Stimulated activated effector memory CD8-positive, alpha-beta T cell treated with anti-CD3 and anti-CD28 coated beads, Interleukin-12 subunit alpha, Interleukin-12 subunit beta, amount 100 ng/mL, for 72 hours (primary cell): ENCODE data around the gene MIR17HG.
A peak's percentile ranks its signal among the peaks of the same experiment; 100 is the strongest.

Experiments
- ATAC-seq: fragments of 150-1000 bp; cut with Tn5 transposase; 2 replicates; pipeline ENCODE4 v1.10.0; 2021
- DNase-seq, 2 donors: peaks; one replicate each; pipeline ENCODE4 v3.0.0; 2021 to 2022; ENCODE audit warnings: low spot score in 2 of 2
- H3K27ac Mint-ChIP-seq: one replicate; pipeline ENCODE4 v1.8.0; 2022; ENCODE audit warnings: mild to moderate bottlenecking, mixed read lengths
- H3K36me3 Mint-ChIP-seq: one replicate; pipeline ENCODE4 v1.8.0; 2022; ENCODE audit warnings: mild to moderate bottlenecking, mixed read lengths
- H3K4me1 Mint-ChIP-seq: one replicate; pipeline ENCODE4 v1.8.0; 2022; ENCODE audit warnings: mixed read lengths
- H3K4me3 Mint-ChIP-seq: one replicate; pipeline ENCODE4 v1.8.0; 2022; ENCODE audit warnings: mild to moderate bottlenecking, mixed read lengths
- H3K9me3 Mint-ChIP-seq: one replicate; pipeline ENCODE4 v1.8.0; 2022; ENCODE audit warnings: mixed read lengths

The MIR17HG gene

GRCh38 chr13:91355099-91355825, 7.8 kb downstream of the MIR17HG start:
- Mint-ChIP-seq H3K4me3 (no peak overlapping the region), H3K27ac (no peak overlapping the region), H3K36me3 (peaks cover 90% of the 10 kb centered on the region), H3K4me1 (peaks cover 26% of the 10 kb centered on the region), H3K9me3 (no peaks in the 10 kb centered on the region)
- DNase-seq (no peak), ATAC-seq (no peak)

DNA sequence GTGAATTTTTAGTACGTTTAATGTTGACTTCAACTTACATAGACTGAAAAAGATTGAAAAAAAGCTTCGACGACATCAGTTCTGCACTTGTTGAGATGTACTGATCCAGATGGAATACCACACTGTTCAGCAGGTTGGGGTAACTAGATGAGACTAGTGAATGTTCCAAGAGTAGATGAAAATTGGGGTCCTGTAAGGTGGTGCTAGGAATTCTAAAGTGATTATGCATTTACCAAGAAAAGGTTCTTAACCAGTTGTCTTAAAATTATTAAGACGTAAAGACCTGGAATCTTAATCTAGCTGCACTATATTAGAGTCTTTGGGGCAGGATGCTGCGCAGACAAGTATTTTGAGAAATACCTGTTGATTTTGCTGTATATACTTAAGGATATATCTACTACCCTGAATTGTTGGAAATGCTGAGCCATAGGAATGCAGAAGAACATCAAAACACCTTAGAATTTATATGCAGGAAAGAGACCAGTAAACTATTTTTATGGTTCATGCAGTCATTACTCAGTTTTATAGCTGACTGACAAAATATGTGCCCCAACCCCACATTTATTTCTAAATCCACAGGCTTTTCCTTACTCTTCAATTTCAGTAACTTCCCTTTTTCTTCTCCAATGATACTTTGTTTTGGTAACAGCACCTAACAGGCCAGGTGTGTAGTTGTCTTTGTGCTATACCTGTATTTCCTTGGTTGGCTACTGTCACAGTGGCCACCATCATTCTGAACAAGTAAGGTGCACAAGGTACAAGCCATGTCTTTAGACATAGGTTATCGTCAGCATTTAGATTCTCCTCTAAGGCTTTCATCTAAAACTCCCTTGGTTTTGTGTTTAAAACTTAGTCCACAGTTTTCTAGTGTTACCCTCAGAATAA, 8.6 kb downstream of the MIR17HG start:
- Mint-ChIP-seq H3K9me3 (no peaks in the 10 kb centered on the region), H3K4me3 (no peak overlapping the region), H3K4me1 (peaks cover 18% of the 10 kb centered on the region), H3K36me3 (peaks cover 82% of the 10 kb centered on the region), H3K27ac (no peak overlapping the region)
- ATAC-seq, result no peak
- DNase-seq, result no peak

DNA sequence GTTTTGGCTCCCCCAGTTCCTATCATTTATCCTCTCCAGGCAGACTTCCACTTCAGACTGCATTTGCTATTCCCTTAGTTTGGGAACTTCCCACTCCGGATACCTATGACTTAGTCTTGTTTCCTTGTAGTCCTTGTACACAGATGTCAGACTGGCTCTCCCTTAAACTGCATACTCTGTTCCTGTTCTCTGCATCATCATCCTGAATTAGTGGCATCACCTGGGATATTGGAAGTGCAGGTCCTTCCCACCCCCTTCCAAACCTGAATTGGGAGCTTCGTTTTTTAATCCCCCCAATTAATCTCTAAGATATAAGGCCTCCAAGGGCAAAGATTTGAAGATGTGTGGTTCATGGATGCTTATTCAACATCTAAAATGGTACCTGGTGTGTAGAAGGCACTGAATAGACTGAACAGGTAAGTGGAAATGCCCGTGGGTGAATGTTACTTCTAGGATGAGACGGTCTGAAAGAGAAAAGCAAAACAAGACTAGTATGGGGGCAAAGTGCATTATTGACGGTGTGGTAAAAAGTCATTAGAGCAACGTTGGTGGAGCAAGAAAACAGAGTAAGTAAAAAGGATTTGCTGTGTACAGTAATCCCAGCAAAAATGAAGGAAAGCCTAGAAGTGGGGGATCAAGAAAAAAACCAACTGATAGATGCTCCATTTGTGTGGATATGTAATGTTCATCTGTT, 9.6 kb downstream of the MIR17HG start:
- Mint-ChIP-seq H3K9me3 (no peaks in the 10 kb centered on the region), H3K27ac (peak overlapping the region; percentile 38), H3K4me1 (peaks cover 14% of the 10 kb centered on the region), H3K4me3 (no peak overlapping the region), H3K36me3 (peaks cover 72% of the 10 kb centered on the region)
- no peak for DNase-seq
- no peak for ATAC-seq

- Mint-ChIP-seq H3K4me3 (no peak overlapping the region), H3K27ac (peak overlapping the region; percentile 38), H3K9me3 (no peaks in the 10 kb centered on the region), H3K36me3 (peaks cover 65% of the 10 kb centered on the region), H3K4me1 (peaks cover 14% of the 10 kb centered on the region)
- DNase-seq (no peak), ATAC-seq (no peak)
Measured at GRCh38 chr13:91357613-91358386, 10.3 kb downstream of the MIR17HG start.

DNA sequence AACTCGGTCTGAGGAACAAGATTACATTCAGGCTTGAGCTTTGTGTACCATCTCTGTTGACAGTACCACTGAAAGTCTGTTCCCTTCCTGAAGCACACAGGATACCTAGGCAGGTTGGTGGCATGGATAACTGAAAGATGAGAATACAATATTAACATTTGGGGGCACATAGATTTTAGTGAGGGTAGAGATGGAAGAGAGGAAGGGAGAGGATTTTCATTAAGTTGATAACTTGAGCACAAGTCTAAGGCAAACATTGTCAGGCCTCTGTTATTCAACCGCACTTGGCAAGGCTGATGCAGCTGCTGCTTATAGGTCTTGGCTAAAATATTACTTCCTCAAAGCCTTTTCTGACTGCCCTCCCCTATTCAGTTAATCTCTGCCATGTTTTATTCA, 10.9 kb downstream of the MIR17HG start:
- H3K4me1 Mint-ChIP-seq, result peaks cover 10% of the 10 kb centered on the region
- no peaks in the 10 kb centered on the region for H3K9me3 Mint-ChIP-seq
- H3K27ac Mint-ChIP-seq, result peak overlapping the region; percentile 35
- no peak for DNase-seq
- peaks cover 59% of the 10 kb centered on the region for H3K36me3 Mint-ChIP-seq
- ATAC-seq, result no peak
- H3K4me3 Mint-ChIP-seq, result no peak overlapping the region

DNA sequence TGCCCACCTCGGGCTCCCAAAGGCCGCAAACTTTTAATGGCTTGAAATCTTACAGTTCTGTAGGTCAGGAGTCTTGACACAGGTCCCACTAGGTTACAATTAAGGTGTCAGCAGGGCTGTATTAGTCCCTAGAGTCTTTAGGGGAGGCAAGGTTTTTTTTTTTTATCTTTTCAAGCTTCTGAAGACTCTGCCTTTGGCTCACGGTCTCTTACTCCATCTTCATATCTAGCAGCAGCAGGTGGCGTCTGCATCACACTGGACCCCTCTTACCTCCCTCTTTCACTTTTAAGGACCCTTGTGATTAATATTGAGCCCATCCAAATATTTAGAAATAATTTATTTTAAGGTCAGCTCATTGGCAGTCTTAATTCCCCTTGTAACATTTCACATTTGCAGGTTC, 11.6 kb downstream of the MIR17HG start:
- no peak for ATAC-seq
- Mint-ChIP-seq H3K27ac (peak overlapping the region; percentile 35), H3K36me3 (peaks cover 52% of the 10 kb centered on the region)

DNA sequence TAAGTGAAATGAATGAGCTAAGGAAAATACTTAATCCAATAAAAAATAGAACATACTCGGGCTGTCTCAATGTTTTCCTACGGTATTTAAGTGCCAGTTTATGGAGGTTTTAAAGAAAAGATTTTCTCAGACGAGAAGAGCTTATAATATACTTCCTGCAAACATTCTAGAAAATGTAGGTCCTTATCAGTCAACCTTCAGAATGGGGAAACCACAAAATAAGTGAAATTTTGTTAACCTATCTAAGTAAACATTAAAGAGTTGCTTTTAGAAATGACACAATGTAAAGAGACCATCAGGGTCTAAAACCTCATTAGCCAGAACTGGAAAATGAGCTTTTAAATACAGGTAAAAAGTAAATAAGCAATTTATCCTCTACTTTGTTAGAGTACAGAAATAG, 12.1 kb downstream of the MIR17HG start:
- DNase-seq (no peak), ATAC-seq (no peak)
- Mint-ChIP-seq H3K4me1 (peaks cover 8% of the 10 kb centered on the region), H3K9me3 (no peaks in the 10 kb centered on the region), H3K4me3 (no peak overlapping the region), H3K27ac (peak overlapping the region; percentile 26), H3K36me3 (peaks cover 47% of the 10 kb centered on the region)

More for the DNA sequence above, 11.6 kb downstream of the MIR17HG start:
- Mint-ChIP-seq H3K9me3 (no peaks in the 10 kb centered on the region), H3K4me3 (no peak overlapping the region), H3K4me1 (peaks cover 8% of the 10 kb centered on the region)
- DNase-seq, result no peak

- Mint-ChIP-seq H3K9me3 (no peaks in the 10 kb centered on the region), H3K4me1 (peaks cover 8% of the 10 kb centered on the region), H3K27ac (peak overlapping the region; percentile 26), H3K36me3 (peaks cover 40% of the 10 kb centered on the region), H3K4me3 (no peak overlapping the region)
- ATAC-seq, result no peak
- no peak for DNase-seq
Measured at GRCh38 chr13:91360246-91360751, 12.8 kb downstream of the MIR17HG start.

- ATAC-seq (no peak), DNase-seq (no peak)
- H3K27ac Mint-ChIP-seq, result no peak overlapping the region
- peaks cover 8% of the 10 kb centered on the region for H3K4me1 Mint-ChIP-seq
- H3K9me3 Mint-ChIP-seq, result no peaks in the 10 kb centered on the region
- H3K4me3 Mint-ChIP-seq, result no peak overlapping the region
- H3K36me3 Mint-ChIP-seq, result peaks cover 25% of the 10 kb centered on the region
Measured at GRCh38 chr13:91361755-91362271, 14.3 kb downstream of the MIR17HG start.

GRCh38 chr13:91362908-91363307, 15.4 kb downstream of the MIR17HG start:
- Mint-ChIP-seq H3K4me3 (no peak overlapping the region), H3K4me1 (peaks cover 7% of the 10 kb centered on the region), H3K27ac (no peak overlapping the region), H3K9me3 (no peaks in the 10 kb centered on the region), H3K36me3 (peaks cover 14% of the 10 kb centered on the region)
- ATAC-seq, result no peak
- no peak for DNase-seq

- H3K36me3 Mint-ChIP-seq, result no peaks in the 10 kb centered on the region
- ATAC-seq (no peak), DNase-seq (no peak)
- no peaks in the 10 kb centered on the region for H3K9me3 Mint-ChIP-seq
- no peak overlapping the region for H3K4me3 Mint-ChIP-seq
- peaks cover 12% of the 10 kb centered on the region for H3K4me1 Mint-ChIP-seq
- no peak overlapping the region for H3K27ac Mint-ChIP-seq
Measured at GRCh38 chr13:91368101-91368500, 20.6 kb downstream of the MIR17HG start.

- Mint-ChIP-seq H3K4me1 (peaks cover 12% of the 10 kb centered on the region), H3K4me3 (no peak overlapping the region), H3K36me3 (no peaks in the 10 kb centered on the region), H3K27ac (no peak overlapping the region), H3K9me3 (no peaks in the 10 kb centered on the region)
- ATAC-seq, result peak; percentile 87
- no peak for DNase-seq
Measured at GRCh38 chr13:91368676-91369440, 21.4 kb downstream of the MIR17HG start.

DNA sequence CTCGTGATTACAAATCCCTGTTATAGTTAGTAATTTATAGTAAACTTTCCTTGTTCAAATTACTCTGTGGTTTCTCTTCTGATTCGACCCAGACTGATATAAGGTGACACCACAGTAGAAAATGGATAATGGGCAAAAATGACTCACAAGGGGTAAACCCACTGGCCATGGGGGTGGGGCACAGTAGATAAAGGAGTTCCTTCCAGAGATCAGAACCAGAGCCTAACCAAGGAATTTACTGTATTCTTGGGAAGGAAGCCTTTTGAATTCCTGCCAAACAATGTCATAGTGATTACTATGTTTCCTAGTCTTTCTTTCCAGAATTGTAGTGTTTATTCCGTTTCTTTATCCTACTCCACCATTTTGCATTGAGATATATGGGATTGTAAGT, 21.9 kb downstream of the MIR17HG start:
- Mint-ChIP-seq H3K4me1 (peaks cover 12% of the 10 kb centered on the region), H3K27ac (no peak overlapping the region), H3K4me3 (no peak overlapping the region), H3K36me3 (no peaks in the 10 kb centered on the region), H3K9me3 (no peaks in the 10 kb centered on the region)
- peak; percentile 46 for ATAC-seq
- no peak for DNase-seq

DNA sequence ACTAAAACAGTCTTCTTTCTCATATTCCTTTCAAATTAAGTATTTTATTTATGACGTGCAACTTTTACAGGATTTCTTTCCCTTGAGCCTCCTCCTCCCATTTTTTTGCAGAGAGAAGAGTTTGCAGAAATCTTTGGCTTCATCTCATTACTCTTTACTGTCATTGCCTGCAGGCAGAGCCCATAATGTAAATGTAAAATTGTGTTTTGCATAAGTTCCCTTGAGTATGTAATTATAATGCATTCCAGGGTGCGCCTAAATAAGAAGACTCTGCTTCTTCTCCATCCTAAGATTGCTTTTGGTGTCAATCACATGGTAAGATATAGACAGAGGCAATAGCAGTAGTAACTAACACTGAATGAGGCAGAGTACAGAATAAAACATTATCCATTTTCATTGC, 23.0 kb downstream of the MIR17HG start:
- DNase-seq (no peak), ATAC-seq (no peak)
- no peak overlapping the region for H3K4me3 Mint-ChIP-seq
- H3K36me3 Mint-ChIP-seq, result no peaks in the 10 kb centered on the region
- H3K4me1 Mint-ChIP-seq, result peaks cover 21% of the 10 kb centered on the region
- no peak overlapping the region for H3K27ac Mint-ChIP-seq
- no peaks in the 10 kb centered on the region for H3K9me3 Mint-ChIP-seq
